HepG2 (cell line): ENCODE data around the gene RAG2.

Experiments used
- POLR2A ChIP-seq, 2 experiments: IDR thresholded peaks; 2 replicates each; pipeline ENCODE4 v1.6.1; 2011; ENCODE audit warnings: low read depth in 2 of 2, low read length in 2 of 2, mild to moderate bottlenecking in 1 of 2, moderate library complexity in 1 of 2; ENCODE audit not compliant: insufficient read depth in 1 of 2
- RARA ChIP-seq: IDR thresholded peaks from 2 replicates; pipeline ENCODE4 v1.6.1; 2016; ENCODE audit warnings: missing genetic modification reagents, missing compliant biosample characterization
- SIN3B ChIP-seq: fragments of 150-350 bp; IDR thresholded peaks from 2 replicates; pipeline ENCODE4 v1.6.1; 2014; ENCODE audit warnings: low read length
- TCF7L2 ChIP-seq: IDR thresholded peaks from 2 replicates; pipeline ENCODE4 v1.6.1; 2011; ENCODE audit warnings: mild to moderate bottlenecking, low read depth, low read length, moderate library complexity
- TF ChIP-seq, protein P1 (sequence below): sonication (generic); formaldehyde crosslinking; IDR thresholded peaks from 2 replicates; pipeline ENCODE4 v1.5.0; 2020; ENCODE audit warnings: mild to moderate bottlenecking, missing genetic modification reagents, moderate library complexity
- TF ChIP-seq, protein P2 (sequence below): sonication (generic); formaldehyde crosslinking; IDR thresholded peaks from 2 replicates; pipeline ENCODE4 v1.4.0; 2020; ENCODE audit warnings: mild to moderate bottlenecking, missing genetic modification reagents

DNA sequence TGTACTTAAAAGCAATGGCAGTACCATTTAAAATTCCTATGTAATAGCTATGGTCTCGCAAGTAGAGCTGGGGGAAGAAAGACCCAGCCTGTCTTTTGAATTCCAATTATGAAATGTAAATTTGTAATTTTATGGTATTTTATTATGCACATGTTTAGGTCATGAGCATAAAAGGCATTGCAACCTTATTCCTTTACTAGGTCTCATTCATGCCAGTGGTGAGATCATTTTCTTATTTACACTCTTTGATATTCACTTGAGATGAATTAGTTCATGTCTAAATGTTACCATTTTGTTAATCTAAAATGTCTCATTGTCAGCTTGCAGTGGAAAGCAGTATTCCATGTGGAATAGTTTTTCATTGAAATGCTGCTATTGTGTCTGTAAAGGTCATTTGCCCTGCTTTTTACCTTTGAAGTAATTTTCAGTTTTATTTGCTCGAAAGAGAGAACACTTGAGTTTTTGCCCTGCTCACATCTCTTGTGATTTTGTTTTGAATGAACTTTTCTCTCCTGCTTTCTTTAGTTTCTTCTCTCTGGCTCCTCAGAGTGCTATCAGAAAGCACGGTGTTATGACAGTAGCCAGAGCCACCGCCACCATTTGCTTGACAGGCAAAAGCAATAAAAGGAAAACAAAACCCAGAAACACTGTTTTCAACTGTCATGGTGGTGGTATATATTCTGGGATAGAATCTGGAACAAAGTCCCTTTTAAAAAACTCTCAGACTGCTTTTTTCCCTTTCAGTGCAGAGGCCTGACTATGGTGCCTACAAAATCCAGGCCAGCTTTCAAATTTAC lies 37.2 kb upstream of the RAG2 start:
- no peak for TF ChIP-seq TCF7L2
- no peak for TF ChIP-seq RARA (CRISPR knock-in tag)
- TF ChIP-seq, protein P1, sequence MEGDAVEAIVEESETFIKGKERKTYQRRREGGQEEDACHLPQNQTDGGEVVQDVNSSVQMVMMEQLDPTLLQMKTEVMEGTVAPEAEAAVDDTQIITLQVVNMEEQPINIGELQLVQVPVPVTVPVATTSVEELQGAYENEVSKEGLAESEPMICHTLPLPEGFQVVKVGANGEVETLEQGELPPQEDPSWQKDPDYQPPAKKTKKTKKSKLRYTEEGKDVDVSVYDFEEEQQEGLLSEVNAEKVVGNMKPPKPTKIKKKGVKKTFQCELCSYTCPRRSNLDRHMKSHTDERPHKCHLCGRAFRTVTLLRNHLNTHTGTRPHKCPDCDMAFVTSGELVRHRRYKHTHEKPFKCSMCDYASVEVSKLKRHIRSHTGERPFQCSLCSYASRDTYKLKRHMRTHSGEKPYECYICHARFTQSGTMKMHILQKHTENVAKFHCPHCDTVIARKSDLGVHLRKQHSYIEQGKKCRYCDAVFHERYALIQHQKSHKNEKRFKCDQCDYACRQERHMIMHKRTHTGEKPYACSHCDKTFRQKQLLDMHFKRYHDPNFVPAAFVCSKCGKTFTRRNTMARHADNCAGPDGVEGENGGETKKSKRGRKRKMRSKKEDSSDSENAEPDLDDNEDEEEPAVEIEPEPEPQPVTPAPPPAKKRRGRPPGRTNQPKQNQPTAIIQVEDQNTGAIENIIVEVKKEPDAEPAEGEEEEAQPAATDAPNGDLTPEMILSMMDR (CRISPR knock-in tag), result no peak
- TF ChIP-seq, protein P2, sequence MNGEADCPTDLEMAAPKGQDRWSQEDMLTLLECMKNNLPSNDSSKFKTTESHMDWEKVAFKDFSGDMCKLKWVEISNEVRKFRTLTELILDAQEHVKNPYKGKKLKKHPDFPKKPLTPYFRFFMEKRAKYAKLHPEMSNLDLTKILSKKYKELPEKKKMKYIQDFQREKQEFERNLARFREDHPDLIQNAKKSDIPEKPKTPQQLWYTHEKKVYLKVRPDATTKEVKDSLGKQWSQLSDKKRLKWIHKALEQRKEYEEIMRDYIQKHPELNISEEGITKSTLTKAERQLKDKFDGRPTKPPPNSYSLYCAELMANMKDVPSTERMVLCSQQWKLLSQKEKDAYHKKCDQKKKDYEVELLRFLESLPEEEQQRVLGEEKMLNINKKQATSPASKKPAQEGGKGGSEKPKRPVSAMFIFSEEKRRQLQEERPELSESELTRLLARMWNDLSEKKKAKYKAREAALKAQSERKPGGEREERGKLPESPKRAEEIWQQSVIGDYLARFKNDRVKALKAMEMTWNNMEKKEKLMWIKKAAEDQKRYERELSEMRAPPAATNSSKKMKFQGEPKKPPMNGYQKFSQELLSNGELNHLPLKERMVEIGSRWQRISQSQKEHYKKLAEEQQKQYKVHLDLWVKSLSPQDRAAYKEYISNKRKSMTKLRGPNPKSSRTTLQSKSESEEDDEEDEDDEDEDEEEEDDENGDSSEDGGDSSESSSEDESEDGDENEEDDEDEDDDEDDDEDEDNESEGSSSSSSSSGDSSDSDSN, result no peak
- TF ChIP-seq SIN3B, result no peak
- no peak for TF ChIP-seq POLR2A (IDR thresholded peaks at IDR 0.05; ENCODE audit: insufficient read depth in 1 of 2, low read depth in 2 of 2, low read length in 2 of 2)
